ENCODE measurements around the gene CTSH.
"Not testable (repeated sequence)": the region's sequence is repeated elsewhere in the genome, so short reads cannot be mapped to it uniquely, and the experiment has no call there.

CTSH gene

GRCh38 chr15:78921940-78922339, 22.9 kb downstream of the CTSH start:
- DNase-seq (ENCODE audit: low spot score), result no peak

GRCh38 chr15:78921517-78921916, 23.3 kb downstream of the CTSH start:
- no peak for DNase-seq (ENCODE audit: low spot score)

- DNase-seq (ENCODE audit: low spot score), result no peak
Measured at GRCh38 chr15:78917888-78918287, 27.0 kb downstream of the CTSH start.

DNA sequence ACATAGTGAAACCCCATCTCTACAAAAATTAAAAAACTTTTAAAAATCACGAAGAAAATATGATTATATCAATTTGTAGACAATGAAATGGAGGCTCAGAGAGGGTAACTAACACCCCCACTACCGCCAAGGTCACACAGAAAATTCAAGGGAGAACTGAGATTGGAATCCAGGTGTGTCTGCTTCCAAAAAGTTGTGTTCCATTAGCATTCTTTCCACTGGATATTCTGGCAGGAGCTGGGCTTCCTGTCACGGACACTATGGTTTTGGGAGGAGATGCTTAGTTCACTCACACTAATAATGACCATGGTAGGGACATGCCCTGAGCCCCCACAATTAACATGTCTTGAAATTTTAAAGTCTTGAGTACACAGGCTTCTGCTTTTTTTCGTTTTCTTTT, 28.8 kb downstream of the CTSH start:
- DNase-seq (ENCODE audit: low spot score), result no peak

GRCh38 chr15:78915341-78916087, 29.3 kb downstream of the CTSH start:
- DNase-seq (ENCODE audit: low spot score), result no peak

- DNase-seq (ENCODE audit: low spot score), result no peak
Measured at GRCh38 chr15:78914027-78914764, 30.6 kb downstream of the CTSH start.

GRCh38 chr15:78913012-78913411, 31.8 kb downstream of the CTSH start:
- DNase-seq (ENCODE audit: low spot score), result no peak

GRCh38 chr15:78912316-78912715, 32.5 kb downstream of the CTSH start:
- DNase-seq (ENCODE audit: low spot score), result no peak

- no peak for DNase-seq (ENCODE audit: low spot score)
Measured at GRCh38 chr15:78910271-78910670, 34.6 kb downstream of the CTSH start.

DNA sequence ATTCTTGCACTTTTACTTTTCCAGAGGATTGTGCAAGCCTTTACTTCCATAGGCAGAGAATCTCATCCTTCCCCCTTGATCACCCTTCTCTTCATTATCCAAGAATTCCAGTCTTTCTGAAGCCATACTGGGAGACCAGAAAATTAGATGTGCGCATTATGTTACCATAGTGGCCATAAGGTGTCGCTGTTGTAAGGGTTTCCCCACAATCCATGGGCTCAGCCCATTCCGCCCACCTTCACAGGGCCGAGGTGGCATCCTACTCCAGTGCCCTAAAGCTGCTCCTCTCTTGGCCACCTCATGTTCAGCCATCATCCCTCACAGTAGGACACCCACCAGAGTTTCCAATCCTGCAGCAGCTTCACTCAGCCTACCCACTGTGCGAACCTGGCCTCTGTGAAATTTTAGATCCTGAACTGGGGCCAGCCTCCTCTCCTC, 35.0 kb downstream of the CTSH start:
- no peak for DNase-seq (ENCODE audit: low spot score)

DNA sequence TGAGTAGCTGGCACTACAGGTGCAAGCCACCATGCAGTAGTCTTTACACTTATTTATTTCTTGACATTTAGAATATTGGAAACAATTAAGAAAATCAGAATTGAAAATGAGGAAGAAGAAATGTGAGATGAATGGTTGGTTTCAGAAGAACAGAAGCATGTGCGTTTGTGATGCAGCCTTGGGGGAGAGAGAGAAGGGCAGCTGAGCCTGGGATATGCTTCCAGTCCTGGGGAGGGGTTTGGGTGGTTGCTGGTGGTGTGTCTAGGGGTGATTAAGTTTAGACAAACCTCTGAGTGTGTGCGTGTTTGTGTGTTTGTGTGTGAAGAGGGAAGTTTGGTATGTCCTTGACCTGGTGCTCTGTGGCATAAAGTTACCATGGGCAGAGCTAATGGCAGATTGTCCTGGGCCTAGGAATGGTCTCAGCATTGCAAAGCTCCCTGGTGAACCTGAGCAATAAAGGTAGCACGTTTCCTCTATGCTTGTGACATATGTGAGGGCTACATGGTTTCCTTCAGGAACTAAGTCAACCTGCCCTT, 35.6 kb downstream of the CTSH start:
- DNase-seq (ENCODE audit: low spot score), result no peak

DNA sequence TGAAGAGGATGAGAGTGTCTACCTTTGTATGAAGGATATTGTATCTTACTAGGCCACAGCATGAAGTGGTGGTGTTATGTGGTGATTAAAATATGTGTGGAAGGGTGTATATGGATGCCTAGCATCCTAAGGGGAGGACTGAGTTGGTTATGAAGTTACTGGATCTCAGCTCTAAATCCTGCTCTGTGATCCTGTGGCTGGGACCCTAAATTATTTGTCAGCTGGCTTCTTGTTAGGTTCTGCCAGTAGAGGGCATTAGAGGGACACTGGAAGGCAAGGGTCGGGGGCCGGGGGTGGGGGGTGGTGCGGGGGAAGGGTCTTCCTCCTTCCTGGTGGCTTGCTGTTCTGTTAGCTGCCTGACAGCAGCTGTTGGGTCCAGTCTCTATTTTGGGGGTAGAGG, 37.3 kb downstream of the CTSH start:
- DNase-seq (ENCODE audit: low spot score), result peak; percentile 72

DNA sequence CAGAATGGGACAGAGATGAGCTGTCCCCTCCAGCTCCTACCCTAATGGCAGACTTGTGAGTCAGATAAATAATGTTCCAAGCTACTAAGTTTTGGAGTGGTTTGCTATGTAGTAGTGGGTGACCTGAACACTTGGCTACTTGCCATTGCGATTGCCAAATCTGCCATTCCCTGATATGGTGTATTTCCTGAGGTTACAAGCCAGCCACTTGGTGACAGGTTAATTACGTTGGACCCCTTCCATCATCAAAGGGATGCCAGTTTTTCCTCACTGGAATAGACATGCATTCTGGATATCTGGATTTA, 38.6 kb downstream of the CTSH start:
- no peak for DNase-seq (ENCODE audit: low spot score)

- DNase-seq (ENCODE audit: low spot score), result no peak
Measured at GRCh38 chr15:78904599-78905358, 40.1 kb downstream of the CTSH start.

GRCh38 chr15:78902281-78903032, 42.4 kb downstream of the CTSH start:
- DNase-seq (ENCODE audit: low spot score), result not testable (repeated sequence)

DNA sequence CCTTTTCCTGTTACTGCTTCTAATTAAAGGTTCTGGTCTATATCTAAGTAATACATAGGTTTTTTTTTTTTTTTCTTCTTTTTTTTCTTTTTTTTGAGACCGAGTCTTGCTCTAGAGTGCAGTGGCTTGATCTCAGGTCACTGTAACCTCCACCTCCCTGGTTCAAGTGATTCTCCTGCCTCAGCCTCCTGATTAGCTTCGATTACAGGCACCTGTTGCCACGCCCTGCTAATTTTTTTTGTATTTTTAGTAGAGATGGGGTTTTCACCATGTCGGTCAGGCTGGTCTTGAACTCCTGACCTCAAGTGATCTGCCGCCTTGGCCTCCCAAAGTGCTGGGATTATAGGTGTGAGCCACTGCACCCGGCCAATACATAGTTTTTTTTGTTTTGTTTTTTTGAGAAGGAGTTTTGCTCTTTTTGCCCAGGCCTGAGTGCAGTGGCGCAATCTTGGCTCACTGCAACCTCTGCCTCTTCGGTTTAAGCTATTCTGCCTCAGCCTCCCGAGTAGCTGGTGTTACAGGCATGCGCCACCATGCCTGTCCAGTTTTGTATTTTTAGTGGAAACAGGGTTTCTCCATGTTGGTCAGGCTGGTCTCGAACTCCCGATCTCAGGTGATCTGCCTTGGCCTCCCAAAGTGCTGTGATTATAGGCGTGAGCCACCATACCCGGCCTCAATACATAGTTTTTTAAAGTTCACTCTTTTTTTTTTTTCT, 43.9 kb downstream of the CTSH start:
- not testable (repeated sequence) for DNase-seq (ENCODE audit: low spot score)

- no peak for DNase-seq (ENCODE audit: low spot score)
Measured at GRCh38 chr15:78898540-78898939, 46.3 kb downstream of the CTSH start.

GRCh38 chr15:78895471-78895870, 49.4 kb downstream of the CTSH start:
- no peak for DNase-seq (ENCODE audit: low spot score)

GRCh38 chr15:78893538-78893937, 51.3 kb downstream of the CTSH start:
- no peak for DNase-seq (ENCODE audit: low spot score)

- no peak for DNase-seq (ENCODE audit: low spot score)
Measured at GRCh38 chr15:78889000-78889399, 55.8 kb downstream of the CTSH start.

GRCh38 chr15:78881681-78882080, 63.2 kb downstream of the CTSH start:
- no peak for DNase-seq (ENCODE audit: low spot score)
